ENCODE data around the gene CDC42BPA. TPM values are rescaled to one million over a fixed set of nuclear protein-coding genes. Genes with fewer than 3 reads are reported as not detected.
A peak's percentile ranks its signal among the peaks of the same experiment; 100 is the strongest.

Gene CDC42BPA
- total RNA-seq, 2 experiments from 2014 or later, result 2.7 to 3.0 TPM

GRCh38 chr1:227225715-227226346, 92.5 kb downstream of the CDC42BPA start:
- Mint-ChIP-seq H3K27me3 (peaks cover 12% of the 10 kb centered on the region), H3K4me1 (no peaks in the 10 kb centered on the region), H3K4me3 (no peak overlapping the region), H3K9me3 (no peaks in the 10 kb centered on the region), H3K27ac (no peak overlapping the region), H3K36me3 (no peaks in the 10 kb centered on the region)
- DNase-seq, result no peak

DNA sequence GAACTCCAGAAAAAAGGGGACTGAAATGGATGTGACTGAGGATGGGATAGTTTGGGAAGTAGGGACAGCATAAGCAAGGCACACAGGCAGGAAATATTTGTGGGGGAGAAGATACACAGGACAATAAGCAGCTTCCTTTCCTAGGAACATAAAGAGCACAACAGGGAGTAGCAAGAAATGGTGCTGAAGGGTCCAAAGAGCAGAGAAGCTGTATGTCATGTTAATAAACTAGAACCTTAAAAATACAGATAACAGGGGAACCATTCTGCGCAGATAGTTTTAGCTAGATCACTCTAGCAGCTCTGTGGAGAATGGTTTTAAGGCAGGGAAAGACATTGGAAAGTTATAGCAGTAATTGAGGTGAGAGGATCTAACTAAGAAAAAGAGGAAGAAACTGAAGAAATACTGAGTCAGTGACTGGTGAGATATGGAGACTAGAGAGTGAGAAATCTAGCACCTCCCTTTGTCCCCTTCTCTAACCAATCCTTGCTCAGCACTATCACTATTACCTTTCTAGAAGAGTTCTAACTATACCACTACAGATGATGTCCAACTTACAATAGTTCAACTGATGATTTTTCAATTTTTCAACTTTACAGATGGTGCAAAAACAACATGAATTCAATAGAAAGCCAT, 95.0 kb downstream of the CDC42BPA start:
- Mint-ChIP-seq H3K4me1 (no peaks in the 10 kb centered on the region), H3K27ac (no peak overlapping the region), H3K4me3 (no peak overlapping the region), H3K27me3 (peaks cover 16% of the 10 kb centered on the region), H3K36me3 (no peaks in the 10 kb centered on the region), H3K9me3 (no peaks in the 10 kb centered on the region)
- DNase-seq, result no peak

DNA sequence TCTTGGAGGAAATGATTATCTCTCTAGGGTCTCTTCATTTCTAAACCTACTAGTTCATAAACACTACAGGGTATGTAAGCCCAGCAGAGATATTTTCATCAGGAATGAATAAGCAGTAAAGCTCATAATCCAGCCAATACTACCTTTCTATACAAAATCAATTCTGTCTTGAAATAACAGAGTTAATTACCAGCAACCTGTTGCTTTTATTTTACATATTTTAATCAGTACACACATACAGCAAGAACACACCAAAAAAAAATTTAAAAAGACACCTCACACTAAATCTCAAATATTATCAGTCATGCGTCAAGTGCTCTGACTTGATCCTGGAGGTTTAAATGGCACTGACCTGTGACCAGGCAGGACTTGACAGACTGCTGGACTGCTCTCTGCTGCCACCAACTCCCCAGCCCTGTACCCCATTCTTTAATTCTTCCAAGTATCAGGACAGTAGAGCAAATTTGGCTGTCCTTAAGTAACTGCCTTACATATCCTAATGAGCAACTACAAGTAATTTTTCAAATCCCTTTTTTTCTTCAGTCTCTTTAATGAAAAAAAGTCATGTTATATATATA, 98.5 kb downstream of the CDC42BPA start:
- H3K27ac Mint-ChIP-seq, result no peak overlapping the region
- no peak for DNase-seq
- no peaks in the 10 kb centered on the region for H3K36me3 Mint-ChIP-seq
- peaks cover 16% of the 10 kb centered on the region for H3K27me3 Mint-ChIP-seq
- no peaks in the 10 kb centered on the region for H3K9me3 Mint-ChIP-seq
- H3K4me3 Mint-ChIP-seq, result no peak overlapping the region
- no peaks in the 10 kb centered on the region for H3K4me1 Mint-ChIP-seq

DNA sequence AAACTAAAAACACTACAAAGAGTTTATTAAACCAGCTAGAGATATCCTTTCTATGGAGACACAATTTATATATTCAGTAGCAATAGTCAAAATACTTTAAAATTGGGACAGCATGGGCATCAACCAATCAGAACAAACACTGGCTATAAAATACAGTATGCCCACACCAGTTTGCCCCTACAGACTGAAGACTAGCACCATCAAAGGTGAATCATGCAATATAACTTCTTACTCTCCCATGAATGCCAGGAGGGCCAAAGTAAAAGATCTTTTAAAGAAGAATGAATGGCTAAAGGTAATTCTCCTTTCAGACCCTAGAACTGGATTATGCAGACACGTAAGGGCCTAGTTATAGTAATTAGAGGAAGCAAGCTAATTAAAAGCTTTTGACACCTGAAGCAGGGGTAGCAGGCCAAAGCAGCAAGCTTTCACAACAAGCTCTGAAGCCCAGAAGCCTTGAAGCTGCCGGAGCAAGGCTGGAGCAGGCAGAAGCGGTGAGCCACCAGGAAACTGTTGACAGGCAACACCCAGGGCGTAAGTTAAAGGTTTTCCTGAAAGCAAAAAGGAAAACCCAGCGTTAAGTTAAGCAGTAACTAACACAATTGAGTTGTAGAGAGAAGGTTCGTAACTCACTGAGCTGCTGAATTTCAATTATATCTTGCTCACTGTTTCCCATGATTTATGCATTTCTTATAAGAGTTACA, 99.3 kb downstream of the CDC42BPA start:
- no peak for DNase-seq
- Mint-ChIP-seq H3K4me1 (no peaks in the 10 kb centered on the region), H3K27ac (no peak overlapping the region), H3K27me3 (peaks cover 16% of the 10 kb centered on the region), H3K9me3 (no peaks in the 10 kb centered on the region), H3K4me3 (no peak overlapping the region), H3K36me3 (no peaks in the 10 kb centered on the region)

DNA sequence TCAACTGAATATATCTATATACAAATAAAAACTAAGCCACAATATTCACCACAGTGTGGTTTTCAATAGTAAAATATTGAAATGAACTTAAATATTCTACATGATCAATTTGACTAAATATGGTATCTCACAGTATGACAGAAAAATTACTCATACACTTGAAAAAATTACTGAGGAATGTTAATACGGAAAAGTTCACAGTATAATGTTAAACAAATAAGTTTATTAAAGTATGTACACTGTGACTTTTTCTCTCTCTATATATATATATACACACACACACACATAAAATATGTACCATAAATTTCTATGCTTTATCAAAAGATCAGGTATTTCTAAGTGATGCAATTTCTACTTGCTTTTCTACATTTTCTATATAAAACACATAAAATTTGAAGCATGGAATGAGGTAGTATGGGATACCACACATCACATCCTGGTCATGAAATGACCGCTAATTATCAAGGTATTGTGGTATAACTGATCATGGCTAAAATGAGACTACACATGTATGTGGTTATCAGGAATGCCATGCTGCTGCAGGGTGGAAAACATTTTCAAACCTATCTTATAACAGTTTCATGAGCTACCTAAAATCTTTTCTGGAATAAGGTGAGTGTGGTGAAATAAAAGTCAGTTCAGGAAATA, 102.3 kb downstream of the CDC42BPA start:
- H3K27ac Mint-ChIP-seq, result no peak overlapping the region
- DNase-seq, result no peak
- no peak overlapping the region for H3K4me3 Mint-ChIP-seq
- no peaks in the 10 kb centered on the region for H3K36me3 Mint-ChIP-seq
- H3K4me1 Mint-ChIP-seq, result no peaks in the 10 kb centered on the region
- peaks cover 12% of the 10 kb centered on the region for H3K27me3 Mint-ChIP-seq
- no peaks in the 10 kb centered on the region for H3K9me3 Mint-ChIP-seq

GRCh38 chr1:227214207-227214606, 104.1 kb downstream of the CDC42BPA start:
- peaks cover 16% of the 10 kb centered on the region for H3K27me3 Mint-ChIP-seq
- no peaks in the 10 kb centered on the region for H3K36me3 Mint-ChIP-seq
- no peak overlapping the region for H3K27ac Mint-ChIP-seq
- H3K4me1 Mint-ChIP-seq, result no peaks in the 10 kb centered on the region
- no peak overlapping the region for H3K4me3 Mint-ChIP-seq
- H3K9me3 Mint-ChIP-seq, result no peaks in the 10 kb centered on the region
- no peak for DNase-seq

- Mint-ChIP-seq H3K27ac (no peak overlapping the region), H3K27me3 (peaks cover 16% of the 10 kb centered on the region), H3K36me3 (no peaks in the 10 kb centered on the region), H3K4me1 (no peaks in the 10 kb centered on the region), H3K4me3 (no peak overlapping the region), H3K9me3 (peaks cover 2% of the 10 kb centered on the region)
- no peak for DNase-seq
Observed at GRCh38 chr1:227213426-227213825, 104.9 kb downstream of the CDC42BPA start.

GRCh38 chr1:227212164-227212563, 106.1 kb downstream of the CDC42BPA start:
- no peaks in the 10 kb centered on the region for H3K36me3 Mint-ChIP-seq
- no peaks in the 10 kb centered on the region for H3K4me1 Mint-ChIP-seq
- peaks cover 16% of the 10 kb centered on the region for H3K27me3 Mint-ChIP-seq
- DNase-seq, result no peak
- no peak overlapping the region for H3K4me3 Mint-ChIP-seq
- peaks cover 3% of the 10 kb centered on the region for H3K9me3 Mint-ChIP-seq
- no peak overlapping the region for H3K27ac Mint-ChIP-seq

- Mint-ChIP-seq H3K27ac (no peak overlapping the region), H3K9me3 (peaks cover 3% of the 10 kb centered on the region), H3K27me3 (peaks cover 16% of the 10 kb centered on the region), H3K4me1 (no peaks in the 10 kb centered on the region), H3K36me3 (no peaks in the 10 kb centered on the region), H3K4me3 (no peak overlapping the region)
- DNase-seq, result no peak
Observed at GRCh38 chr1:227210604-227211003, 107.7 kb downstream of the CDC42BPA start.

DNA sequence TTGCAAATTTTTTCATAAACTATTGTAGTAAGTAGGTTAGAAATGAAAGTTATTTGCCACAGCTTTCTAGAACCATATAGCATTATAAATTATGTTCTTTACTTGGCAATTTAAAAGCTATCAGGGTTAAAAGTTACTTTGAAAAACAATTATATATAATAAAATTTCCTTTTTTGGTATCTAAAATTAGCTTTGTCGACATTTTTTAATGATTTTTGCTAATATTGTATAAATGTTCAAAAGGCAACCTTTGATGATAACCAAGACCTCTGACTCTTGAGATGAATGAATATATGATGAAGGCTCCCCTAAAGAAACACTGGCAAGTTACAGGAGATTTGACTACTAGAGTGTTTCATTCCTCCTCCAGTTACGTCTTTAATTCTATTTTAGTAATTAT, 121.2 kb downstream of the CDC42BPA start:
- Mint-ChIP-seq H3K4me1 (peaks cover under 1% of the 10 kb centered on the region), H3K36me3 (no peaks in the 10 kb centered on the region), H3K27ac (no peak overlapping the region), H3K27me3 (peaks cover 4% of the 10 kb centered on the region), H3K4me3 (no peak overlapping the region), H3K9me3 (no peaks in the 10 kb centered on the region)
- no peak for DNase-seq

DNA sequence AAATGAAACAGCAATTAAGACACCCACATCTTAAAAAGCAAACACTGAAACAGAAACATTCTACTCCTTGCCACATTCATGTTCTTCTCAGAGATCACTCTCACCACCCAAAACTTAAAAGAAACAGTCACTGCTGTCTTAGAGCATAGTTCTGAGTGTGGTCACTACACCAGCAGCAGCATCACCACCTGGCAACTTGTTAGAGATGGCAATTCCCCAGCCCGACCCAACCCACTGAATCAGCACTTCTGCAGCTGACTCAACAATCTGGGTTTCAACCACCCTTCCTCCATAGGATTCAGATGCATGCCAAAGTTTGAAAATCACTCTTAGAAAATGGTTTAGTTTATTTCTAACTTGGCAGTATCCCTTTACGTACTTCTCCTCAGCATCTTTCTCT, 126.1 kb downstream of the CDC42BPA start:
- Mint-ChIP-seq H3K4me1 (peaks cover 3% of the 10 kb centered on the region), H3K27me3 (peaks cover 12% of the 10 kb centered on the region), H3K9me3 (no peaks in the 10 kb centered on the region), H3K4me3 (no peak overlapping the region), H3K27ac (no peak overlapping the region), H3K36me3 (no peaks in the 10 kb centered on the region)
- peak; percentile 6 for DNase-seq

GRCh38 chr1:227191607-227192006, 126.7 kb downstream of the CDC42BPA start:
- no peaks in the 10 kb centered on the region for H3K36me3 Mint-ChIP-seq
- H3K4me1 Mint-ChIP-seq, result peaks cover 3% of the 10 kb centered on the region
- H3K27ac Mint-ChIP-seq, result no peak overlapping the region
- no peak for DNase-seq
- H3K9me3 Mint-ChIP-seq, result no peaks in the 10 kb centered on the region
- peaks cover 12% of the 10 kb centered on the region for H3K27me3 Mint-ChIP-seq
- no peak overlapping the region for H3K4me3 Mint-ChIP-seq

DNA sequence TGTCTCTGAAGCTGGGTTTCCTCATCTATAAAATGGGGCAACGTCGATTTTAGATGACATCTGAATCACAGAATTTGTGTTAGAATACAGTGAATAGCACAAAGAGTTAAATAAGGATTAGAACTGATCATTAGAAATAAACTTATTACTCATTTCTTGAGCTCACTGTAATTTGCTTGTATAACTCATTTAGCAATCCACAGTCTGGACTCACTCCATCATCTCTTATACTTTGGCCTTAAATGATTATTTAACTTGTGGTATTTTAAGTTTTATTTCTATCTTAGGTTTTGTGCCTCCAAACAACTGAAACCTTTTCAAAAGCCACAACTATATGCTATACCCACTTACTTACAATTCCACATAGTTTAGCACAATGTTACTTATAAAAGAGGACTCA, 128.0 kb downstream of the CDC42BPA start:
- Mint-ChIP-seq H3K27me3 (peaks cover 16% of the 10 kb centered on the region), H3K4me1 (peaks cover 3% of the 10 kb centered on the region), H3K4me3 (no peak overlapping the region), H3K9me3 (no peaks in the 10 kb centered on the region), H3K36me3 (no peaks in the 10 kb centered on the region), H3K27ac (no peak overlapping the region)
- DNase-seq, result no peak

DNA sequence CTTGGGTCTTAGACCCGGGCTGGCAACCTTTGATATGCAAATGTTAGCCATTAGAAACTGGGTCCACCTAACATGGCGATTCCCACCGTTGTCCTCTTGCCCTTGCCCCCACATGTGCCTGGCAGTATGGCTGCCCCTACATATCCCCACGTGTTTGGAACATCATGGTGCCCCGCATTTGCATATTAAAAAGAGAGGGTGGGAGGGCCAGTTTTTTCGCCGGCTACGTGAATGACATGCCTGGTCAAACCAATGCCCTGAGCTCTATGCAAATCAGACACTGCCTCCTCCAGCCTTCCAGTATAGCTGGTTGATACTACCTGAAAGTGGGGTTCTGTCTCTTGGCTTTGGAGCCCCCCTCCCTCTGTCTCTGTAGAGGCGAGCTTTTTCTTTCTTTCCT, 133.0 kb downstream of the CDC42BPA start:
- no peaks in the 10 kb centered on the region for H3K36me3 Mint-ChIP-seq
- DNase-seq, result no peak
- H3K4me3 Mint-ChIP-seq, result no peak overlapping the region
- no peaks in the 10 kb centered on the region for H3K4me1 Mint-ChIP-seq
- H3K27me3 Mint-ChIP-seq, result peaks cover 17% of the 10 kb centered on the region
- H3K27ac Mint-ChIP-seq, result no peak overlapping the region
- no peaks in the 10 kb centered on the region for H3K9me3 Mint-ChIP-seq

- no peaks in the 10 kb centered on the region for H3K9me3 Mint-ChIP-seq
- no peaks in the 10 kb centered on the region for H3K4me1 Mint-ChIP-seq
- H3K27me3 Mint-ChIP-seq, result peaks cover 18% of the 10 kb centered on the region
- H3K36me3 Mint-ChIP-seq, result no peaks in the 10 kb centered on the region
- DNase-seq, result no peak
- no peak overlapping the region for H3K27ac Mint-ChIP-seq
- no peak overlapping the region for H3K4me3 Mint-ChIP-seq
Observed at GRCh38 chr1:227182012-227182411, 136.3 kb downstream of the CDC42BPA start.

Data from activated naive CD8-positive, alpha-beta T cell treated with anti-CD3 and anti-CD28 coated beads for 36 hours (primary cell).